ENCODE data around the gene AGPS.

GRCh38 chr2:177399376-177399775 lies 6.8 kb downstream of the AGPS start:
- TF ChIP-seq CTCF (IDR thresholded peaks at IDR 0.05; ENCODE audit: low read depth, low read length, poor library complexity, severe bottlenecking) (no peak), EZH2phosphoT487 (IDR thresholded peaks at IDR 0.05; ENCODE audit: borderline replicate concordance, low read length) (no peak)
